GM11168 (cell line): Measurements from ENCODE around the gene ARSB.

Experiments used
- in situ Hi-C: fragments of 300-500 bp; cut with MboI; formaldehyde crosslinking; loops from one replicate; pipeline ENCODE4 v1.12.0; 2022; ENCODE audit warnings: low sequenced_read_pairs; ENCODE audit not compliant: unreplicated experiment

Gene ARSB

GRCh38 chr5:78985116-78985724, at the start of gene ARSB:
Gene ARSB, minus strand, starts transcription at chr5:78985310. Its CDS starts 62 bp downstream, at chr5:78985248.
- in situ Hi-C loops = no loop called here

GRCh38 chr5:79032782-79033181, 47.7 kb upstream of the ARSB start:
- in situ Hi-C loops = loop anchor here (25.0 kb wide), 1 partner anchor 430 kb away; no protein-coding TSS in a partner anchor

GRCh38 chr5:79032031-79032695, 47.1 kb upstream of the ARSB start:
- in situ Hi-C loops = loop anchor here (25.0 kb wide), 1 partner anchor 430 kb away; no protein-coding TSS in a partner anchor

GRCh38 chr5:79031485-79031867, 46.4 kb upstream of the ARSB start:
- in situ Hi-C loops = loop anchor here (25.0 kb wide), 1 partner anchor 431 kb away; no protein-coding TSS in a partner anchor

GRCh38 chr5:79030663-79031484, 45.8 kb upstream of the ARSB start:
- in situ Hi-C loops = loop anchor here (25.0 kb wide), 1 partner anchor 431 kb away; no protein-coding TSS in a partner anchor

- in situ Hi-C loops = loop anchor here (10.0 to 25.0 kb wide), 2 partner anchors 90 to 437 kb away; partner anchors contain the start of gene BHMT
Observed at GRCh38 chr5:79025054-79025472, 40.0 kb upstream of the ARSB start.

- in situ Hi-C loops = loop anchor here (10.0 kb wide), 1 partner anchor 91 kb away; the partner anchor contains the start of gene BHMT
Observed at GRCh38 chr5:79023947-79024346, 38.8 kb upstream of the ARSB start.

- in situ Hi-C loops = loop anchor here (10.0 kb wide), 1 partner anchor 91 kb away; the partner anchor contains the start of gene BHMT
Observed at GRCh38 chr5:79023348-79023747, 38.2 kb upstream of the ARSB start.

- in situ Hi-C loops = loop anchor here (10.0 kb wide), 1 partner anchor 92 kb away; the partner anchor contains the start of gene BHMT
Observed at GRCh38 chr5:79022771-79023170, 37.7 kb upstream of the ARSB start.

GRCh38 chr5:79021753-79022152, 36.6 kb upstream of the ARSB start:
- in situ Hi-C loops = loop anchor here (10.0 kb wide), 1 partner anchor 93 kb away; the partner anchor contains the start of gene BHMT

GRCh38 chr5:79020861-79021561, 35.9 kb upstream of the ARSB start:
- in situ Hi-C loops = loop anchor here (10.0 kb wide), 1 partner anchor 94 kb away; the partner anchor contains the start of gene BHMT

GRCh38 chr5:79014631-79015030, 29.5 kb upstream of the ARSB start:
- in situ Hi-C loops = no loop called here

- in situ Hi-C loops = no loop called here
Observed at GRCh38 chr5:79011869-79012268, 26.8 kb upstream of the ARSB start.

- in situ Hi-C loops = no loop called here
Observed at GRCh38 chr5:79011219-79011836, 26.2 kb upstream of the ARSB start.

GRCh38 chr5:79008362-79008761, 23.3 kb upstream of the ARSB start:
- in situ Hi-C loops = no loop called here

GRCh38 chr5:79007872-79008271, 22.8 kb upstream of the ARSB start:
- in situ Hi-C loops = no loop called here

GRCh38 chr5:79005936-79006631, 21.0 kb upstream of the ARSB start:
- in situ Hi-C loops = no loop called here

- in situ Hi-C loops = no loop called here
Observed at GRCh38 chr5:79005151-79005550, 20.0 kb upstream of the ARSB start.

GRCh38 chr5:79002374-79002773, 17.3 kb upstream of the ARSB start:
- in situ Hi-C loops = no loop called here
